Suppressor macrophage (primary cell): Measurements from ENCODE around the gene TTYH3.

ENCODE experiments used
- DNase-seq, 4 experiments: peaks; one replicate each; pipeline ENCODE4 v3.0.0-alpha.2; 2020 to 2022

Gene TTYH3

GRCh38 chr7:2708547-2709310 is 76.9 kb downstream of the TTYH3 start:
- no peak for DNase-seq

- peak; percentile 72 to 87 (median 78) for DNase-seq
Measured at GRCh38 chr7:2709553-2710285, 77.9 kb downstream of the TTYH3 start.

DNA sequence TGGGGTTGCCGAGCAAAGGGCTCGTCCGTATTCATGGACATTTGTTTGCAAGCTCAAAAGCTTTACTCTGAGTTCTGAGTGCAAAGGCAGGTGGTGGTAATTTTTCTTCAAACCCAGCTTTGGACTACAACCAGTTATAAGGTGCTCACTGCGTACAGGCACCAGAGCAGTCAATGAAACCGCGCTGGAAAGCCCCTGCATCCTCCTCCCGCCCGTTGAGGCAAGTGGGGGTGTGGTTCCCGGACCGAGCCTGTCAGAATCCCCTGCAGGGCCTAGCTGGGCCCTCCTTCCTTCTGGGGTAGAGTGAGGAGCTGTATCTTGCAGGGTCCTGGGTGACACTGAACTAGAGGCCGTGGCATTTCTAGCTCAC is 78.5 kb downstream of the TTYH3 start:
- no peak for DNase-seq

GRCh38 chr7:2710901-2711551 is 79.2 kb downstream of the TTYH3 start:
- DNase-seq: peak; percentile 38 to 68 (median 42)

- DNase-seq: no peak
Measured at GRCh38 chr7:2711895-2712675, 80.3 kb downstream of the TTYH3 start.

- peak; percentile 39 to 63 (median 51) for DNase-seq
Measured at GRCh38 chr7:2713370-2713769, 81.6 kb downstream of the TTYH3 start.

GRCh38 chr7:2713978-2714377 is 82.2 kb downstream of the TTYH3 start:
- no peak for DNase-seq
